ENCODE data around the gene MEAK7.

DNA sequence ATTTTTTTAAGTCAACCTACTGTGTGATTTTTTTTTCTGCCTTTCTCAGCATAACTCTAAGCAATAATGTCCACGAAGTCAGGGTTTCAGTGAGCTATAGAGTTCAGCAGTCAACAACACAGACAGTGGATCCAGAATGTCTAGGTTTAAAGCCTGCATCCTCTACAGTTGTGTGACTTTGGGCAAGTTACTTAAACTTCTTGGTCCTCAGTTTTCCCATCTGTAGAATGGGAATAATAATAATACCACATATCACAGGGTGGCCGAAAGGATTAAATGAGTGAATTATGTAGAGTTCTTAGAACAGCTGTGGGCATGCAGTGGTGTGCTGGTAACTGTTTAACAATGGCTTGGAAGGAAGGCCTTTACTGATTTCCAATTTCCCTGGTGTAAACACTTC is 38.8 kb upstream of the MEAK7 start:
- TF ChIP-seq POLR2A (IDR thresholded peaks at IDR 0.05) = no peak
- TF ChIP-seq, protein P1, sequence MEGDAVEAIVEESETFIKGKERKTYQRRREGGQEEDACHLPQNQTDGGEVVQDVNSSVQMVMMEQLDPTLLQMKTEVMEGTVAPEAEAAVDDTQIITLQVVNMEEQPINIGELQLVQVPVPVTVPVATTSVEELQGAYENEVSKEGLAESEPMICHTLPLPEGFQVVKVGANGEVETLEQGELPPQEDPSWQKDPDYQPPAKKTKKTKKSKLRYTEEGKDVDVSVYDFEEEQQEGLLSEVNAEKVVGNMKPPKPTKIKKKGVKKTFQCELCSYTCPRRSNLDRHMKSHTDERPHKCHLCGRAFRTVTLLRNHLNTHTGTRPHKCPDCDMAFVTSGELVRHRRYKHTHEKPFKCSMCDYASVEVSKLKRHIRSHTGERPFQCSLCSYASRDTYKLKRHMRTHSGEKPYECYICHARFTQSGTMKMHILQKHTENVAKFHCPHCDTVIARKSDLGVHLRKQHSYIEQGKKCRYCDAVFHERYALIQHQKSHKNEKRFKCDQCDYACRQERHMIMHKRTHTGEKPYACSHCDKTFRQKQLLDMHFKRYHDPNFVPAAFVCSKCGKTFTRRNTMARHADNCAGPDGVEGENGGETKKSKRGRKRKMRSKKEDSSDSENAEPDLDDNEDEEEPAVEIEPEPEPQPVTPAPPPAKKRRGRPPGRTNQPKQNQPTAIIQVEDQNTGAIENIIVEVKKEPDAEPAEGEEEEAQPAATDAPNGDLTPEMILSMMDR (IDR thresholded peaks at IDR 0.05) = no peak

Data from adrenal gland (tissue), 5 donors.